DND-41 (cell line): Measurements from ENCODE around the gene WEE1.

ENCODE experiments used
- EZH2 ChIP-seq: IDR thresholded peaks from 3 replicates; pipeline ENCODE4 v1.6.1; 2012; ENCODE audit warnings: borderline replicate concordance, low read depth, mild to moderate bottlenecking, moderate library complexity, low read length, inconsistent platforms; ENCODE audit not compliant: severe bottlenecking
- TF ChIP-seq, protein P1 (sequence below): IDR thresholded peaks from 2 replicates; pipeline ENCODE4 v1.5.1; 2012; ENCODE audit warnings: borderline replicate concordance, low read length, moderate library complexity, mild to moderate bottlenecking; ENCODE audit not compliant: poor library complexity, severe bottlenecking; ENCODE audit errors: extremely low read depth

DNA sequence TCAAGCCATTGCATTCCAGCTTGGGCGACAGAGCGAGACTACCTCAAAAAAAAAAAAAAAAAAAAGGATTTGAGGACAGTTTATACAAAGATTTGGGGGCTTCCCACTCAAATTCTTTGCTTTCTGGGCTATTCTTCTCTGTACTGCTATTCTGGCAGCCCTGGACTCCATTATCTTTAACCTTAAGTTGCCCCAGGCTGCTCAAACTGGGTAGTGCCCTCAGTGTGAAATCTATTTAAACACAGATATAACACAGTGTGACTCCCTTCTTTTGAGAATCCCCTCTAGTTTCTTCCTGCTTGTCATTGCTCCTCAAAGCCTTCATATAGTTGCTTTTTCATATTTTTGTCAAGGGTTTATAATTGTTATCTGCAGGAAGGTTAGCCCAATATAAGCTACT lies 49.5 kb upstream of the WEE1 start:
- TF ChIP-seq, protein P1, sequence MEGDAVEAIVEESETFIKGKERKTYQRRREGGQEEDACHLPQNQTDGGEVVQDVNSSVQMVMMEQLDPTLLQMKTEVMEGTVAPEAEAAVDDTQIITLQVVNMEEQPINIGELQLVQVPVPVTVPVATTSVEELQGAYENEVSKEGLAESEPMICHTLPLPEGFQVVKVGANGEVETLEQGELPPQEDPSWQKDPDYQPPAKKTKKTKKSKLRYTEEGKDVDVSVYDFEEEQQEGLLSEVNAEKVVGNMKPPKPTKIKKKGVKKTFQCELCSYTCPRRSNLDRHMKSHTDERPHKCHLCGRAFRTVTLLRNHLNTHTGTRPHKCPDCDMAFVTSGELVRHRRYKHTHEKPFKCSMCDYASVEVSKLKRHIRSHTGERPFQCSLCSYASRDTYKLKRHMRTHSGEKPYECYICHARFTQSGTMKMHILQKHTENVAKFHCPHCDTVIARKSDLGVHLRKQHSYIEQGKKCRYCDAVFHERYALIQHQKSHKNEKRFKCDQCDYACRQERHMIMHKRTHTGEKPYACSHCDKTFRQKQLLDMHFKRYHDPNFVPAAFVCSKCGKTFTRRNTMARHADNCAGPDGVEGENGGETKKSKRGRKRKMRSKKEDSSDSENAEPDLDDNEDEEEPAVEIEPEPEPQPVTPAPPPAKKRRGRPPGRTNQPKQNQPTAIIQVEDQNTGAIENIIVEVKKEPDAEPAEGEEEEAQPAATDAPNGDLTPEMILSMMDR = no peak
- no peak for TF ChIP-seq EZH2
